Fibroblast of mammary gland (primary cell): Measurements from ENCODE around the gene SLC1A6.

ENCODE experiments used
- DNase-seq: peaks from one replicate; pipeline ENCODE4 v3.0.0-alpha.2; 2010; ENCODE audit warnings: low read depth
- H3K4me3 ChIP-seq: 2 replicates; pipeline ENCODE4 v1.5.1; 2011; ENCODE audit warnings: low read depth, mild to moderate bottlenecking, low read length, moderate library complexity; ENCODE audit not compliant: control insufficient read depth
- TF ChIP-seq, protein P1 (sequence below): conservative IDR thresholded peaks from 2 replicates; pipeline ENCODE4 v1.5.1; 2011; ENCODE audit warnings: low read depth, low read length, inconsistent platforms; ENCODE audit not compliant: control insufficient read depth, insufficient read depth

The SLC1A6 gene

DNA sequence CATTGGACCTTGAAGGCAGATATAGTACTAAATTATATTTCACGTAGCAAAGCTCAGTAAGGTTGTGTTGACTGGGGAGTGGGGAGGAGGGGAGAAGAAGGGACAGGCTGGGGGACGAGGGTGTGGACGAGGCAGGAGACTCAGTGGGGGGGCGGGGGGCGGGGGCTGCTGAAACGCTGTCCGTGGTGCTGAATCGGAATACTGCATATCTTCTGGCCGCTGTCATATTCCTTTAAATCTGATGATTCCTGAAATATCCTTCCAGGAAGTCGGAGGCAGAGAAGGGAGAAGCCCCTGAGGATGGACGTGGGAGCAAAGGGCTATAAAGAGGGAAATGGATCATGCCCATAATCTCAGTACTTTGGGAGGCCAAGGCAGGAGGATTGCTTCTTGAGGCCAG, 34.9 kb upstream of the SLC1A6 start:
- TF ChIP-seq, protein P1, sequence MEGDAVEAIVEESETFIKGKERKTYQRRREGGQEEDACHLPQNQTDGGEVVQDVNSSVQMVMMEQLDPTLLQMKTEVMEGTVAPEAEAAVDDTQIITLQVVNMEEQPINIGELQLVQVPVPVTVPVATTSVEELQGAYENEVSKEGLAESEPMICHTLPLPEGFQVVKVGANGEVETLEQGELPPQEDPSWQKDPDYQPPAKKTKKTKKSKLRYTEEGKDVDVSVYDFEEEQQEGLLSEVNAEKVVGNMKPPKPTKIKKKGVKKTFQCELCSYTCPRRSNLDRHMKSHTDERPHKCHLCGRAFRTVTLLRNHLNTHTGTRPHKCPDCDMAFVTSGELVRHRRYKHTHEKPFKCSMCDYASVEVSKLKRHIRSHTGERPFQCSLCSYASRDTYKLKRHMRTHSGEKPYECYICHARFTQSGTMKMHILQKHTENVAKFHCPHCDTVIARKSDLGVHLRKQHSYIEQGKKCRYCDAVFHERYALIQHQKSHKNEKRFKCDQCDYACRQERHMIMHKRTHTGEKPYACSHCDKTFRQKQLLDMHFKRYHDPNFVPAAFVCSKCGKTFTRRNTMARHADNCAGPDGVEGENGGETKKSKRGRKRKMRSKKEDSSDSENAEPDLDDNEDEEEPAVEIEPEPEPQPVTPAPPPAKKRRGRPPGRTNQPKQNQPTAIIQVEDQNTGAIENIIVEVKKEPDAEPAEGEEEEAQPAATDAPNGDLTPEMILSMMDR: no peak
- DNase-seq: no peak
- no peak overlapping the region for H3K4me3 ChIP-seq

DNA sequence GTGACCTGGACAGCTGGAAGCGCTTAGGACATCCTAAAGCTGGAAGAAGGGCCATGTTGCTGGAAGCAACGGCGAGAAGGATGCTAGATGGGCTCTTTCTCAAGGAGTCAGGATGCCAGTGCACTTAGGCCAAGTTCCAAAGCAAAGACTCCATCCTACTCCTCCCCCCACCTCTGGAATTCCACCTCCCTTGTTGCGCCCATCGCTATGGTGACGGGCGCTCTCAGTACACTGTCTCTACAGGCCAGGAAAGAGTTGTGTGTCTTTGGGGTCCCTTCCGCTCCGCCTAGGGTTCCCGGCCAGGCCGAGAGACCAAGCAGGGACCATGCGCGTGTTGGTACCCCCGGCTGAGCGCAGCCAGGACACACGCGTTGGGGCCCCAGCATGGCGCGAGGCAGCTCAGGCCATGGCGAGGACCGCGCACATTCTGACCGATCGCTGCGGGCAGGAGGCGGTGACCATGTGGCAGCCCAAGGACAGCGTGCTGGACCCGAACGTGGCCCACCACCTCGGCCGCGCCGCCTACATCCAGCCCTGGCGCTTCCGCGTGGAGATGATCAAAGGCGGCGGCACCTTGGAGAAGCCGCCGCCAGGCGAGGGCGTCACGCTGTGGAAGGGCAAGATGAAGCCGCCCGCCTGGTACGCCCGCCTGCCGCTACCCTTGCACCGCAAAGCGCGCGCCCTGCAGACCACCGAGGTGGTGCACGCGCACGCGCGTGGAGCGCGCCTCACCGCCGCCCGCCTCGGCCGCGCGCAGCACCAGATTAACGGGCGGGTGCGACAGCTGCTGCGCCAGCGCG, 31.0 kb upstream of the SLC1A6 start:
- TF ChIP-seq, protein P1: no peak
- DNase-seq: no peak
- H3K4me3 ChIP-seq: no peak overlapping the region

DNA sequence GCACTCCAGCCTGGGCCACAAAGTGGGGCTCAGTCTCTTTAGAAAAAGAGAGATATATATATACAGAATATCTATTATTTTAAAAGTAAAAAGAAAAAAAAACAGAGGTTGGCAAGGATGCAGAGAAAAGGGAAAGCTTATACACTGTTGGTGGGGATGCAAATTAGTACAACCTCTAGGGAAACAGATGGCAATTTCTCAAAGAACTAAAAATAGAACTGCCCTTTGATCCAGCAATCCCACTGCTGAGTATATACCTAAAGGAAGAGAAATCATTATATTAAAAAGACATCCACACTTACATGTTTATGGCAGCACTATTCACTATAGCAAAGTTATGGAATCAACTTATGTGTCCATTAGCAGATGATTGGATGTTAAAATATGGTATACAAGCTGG, 28.6 kb upstream of the SLC1A6 start:
- no peak for DNase-seq
- H3K4me3 ChIP-seq: no peak overlapping the region
- TF ChIP-seq, protein P1: no peak

DNA sequence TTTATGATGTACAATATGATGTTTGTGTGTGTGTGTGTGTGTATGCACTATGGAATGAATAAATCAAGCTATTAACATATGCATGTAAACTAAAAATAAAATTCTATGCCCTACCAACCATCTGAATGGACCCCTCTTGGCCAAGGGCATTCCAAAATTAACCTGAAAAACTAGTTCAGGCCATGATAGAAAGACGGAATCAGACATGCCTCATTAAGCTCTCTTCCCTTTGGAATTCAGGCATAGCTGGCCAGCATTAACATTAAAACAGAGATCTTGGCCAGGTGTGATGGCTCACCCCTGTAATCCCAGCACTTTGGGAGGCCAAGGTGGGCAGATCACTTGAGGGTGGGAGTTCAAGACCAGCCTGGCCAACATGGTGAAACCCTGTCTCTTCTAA, 18.3 kb upstream of the SLC1A6 start:
- H3K4me3 ChIP-seq: no peak overlapping the region
- TF ChIP-seq, protein P1: no peak
- no peak for DNase-seq

DNA sequence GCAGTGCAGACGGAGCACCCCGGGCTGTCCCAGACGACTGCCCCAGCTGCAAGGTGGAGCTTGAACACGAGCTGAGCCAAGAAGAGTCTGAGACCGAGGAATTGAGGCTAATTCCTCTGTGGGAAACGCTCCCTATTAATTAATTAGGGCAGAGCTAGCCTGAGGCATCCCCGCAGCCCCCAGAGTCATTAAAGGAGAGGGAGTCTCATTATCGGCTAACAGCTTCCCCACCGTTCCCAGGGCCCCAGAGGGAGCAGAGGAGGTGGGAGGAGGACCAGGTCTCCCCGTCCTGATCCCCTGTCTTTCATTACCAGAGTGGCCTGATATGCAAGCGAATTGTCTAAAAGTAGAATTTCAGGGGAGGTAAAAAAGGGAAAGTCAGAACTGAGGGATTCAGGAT, 13.1 kb upstream of the SLC1A6 start:
- no peak overlapping the region for H3K4me3 ChIP-seq
- TF ChIP-seq, protein P1: no peak
- no peak for DNase-seq

DNA sequence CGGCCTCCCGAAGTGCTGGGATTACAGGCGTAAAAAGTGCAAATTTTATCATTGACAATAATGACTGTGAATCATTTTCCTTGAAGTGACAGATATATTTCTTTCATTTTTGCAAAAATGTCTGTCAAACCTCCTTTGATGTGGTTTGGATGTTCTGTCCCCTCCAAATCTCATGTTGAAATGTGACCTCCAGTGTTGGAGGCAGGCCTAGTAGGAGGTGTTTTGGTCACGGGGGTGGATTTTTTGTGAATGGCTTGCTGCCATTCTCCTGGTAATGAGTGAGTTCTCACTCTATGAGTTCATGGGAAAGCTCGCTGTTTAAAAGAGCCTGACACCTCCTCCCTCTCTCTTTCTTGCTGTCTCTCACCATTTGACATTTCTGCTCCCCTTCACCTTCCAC, 5.5 kb upstream of the SLC1A6 start:
- no peak overlapping the region for H3K4me3 ChIP-seq
- TF ChIP-seq, protein P1: no peak
- no peak for DNase-seq
